GM21786 (cell line): ENCODE measurements around the gene IL27RA.

Experiments
- ATAC-seq: cut with Tn5 transposase; IDR thresholded peaks from one replicate; pipeline ENCODE4 v1.9.1; 2021; ENCODE audit not compliant: unreplicated experiment

Gene IL27RA

DNA sequence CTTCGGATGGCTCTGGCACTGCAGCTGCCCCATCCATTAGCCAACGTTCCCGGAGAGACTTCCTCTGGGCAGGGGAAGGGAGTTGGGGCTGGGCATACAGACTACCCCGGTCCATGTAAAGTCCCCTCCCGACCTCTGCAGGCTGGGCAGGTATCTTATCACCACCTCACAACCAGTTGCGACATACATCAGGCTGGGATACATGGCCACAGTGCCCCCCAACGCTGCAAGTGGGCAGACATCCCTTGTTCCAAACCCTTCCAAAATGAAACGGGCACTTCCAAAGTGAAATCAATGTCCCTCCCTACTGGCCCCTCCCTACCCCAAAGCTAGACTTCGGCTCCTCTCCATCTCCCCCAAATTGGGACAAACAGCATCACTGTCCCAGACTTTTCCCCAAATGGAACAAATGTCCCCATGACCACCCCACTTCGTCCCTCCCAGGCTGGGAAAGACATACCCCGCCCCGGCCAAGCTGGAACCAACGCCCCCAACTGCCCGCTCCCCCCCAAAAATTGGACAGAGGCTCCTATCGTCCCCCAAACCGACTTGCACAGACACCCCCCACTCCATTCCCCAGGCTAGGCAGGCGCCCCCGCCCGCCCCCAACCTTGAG lies 25.3 kb downstream of the IL27RA start:
- ATAC-seq: no peak

DNA sequence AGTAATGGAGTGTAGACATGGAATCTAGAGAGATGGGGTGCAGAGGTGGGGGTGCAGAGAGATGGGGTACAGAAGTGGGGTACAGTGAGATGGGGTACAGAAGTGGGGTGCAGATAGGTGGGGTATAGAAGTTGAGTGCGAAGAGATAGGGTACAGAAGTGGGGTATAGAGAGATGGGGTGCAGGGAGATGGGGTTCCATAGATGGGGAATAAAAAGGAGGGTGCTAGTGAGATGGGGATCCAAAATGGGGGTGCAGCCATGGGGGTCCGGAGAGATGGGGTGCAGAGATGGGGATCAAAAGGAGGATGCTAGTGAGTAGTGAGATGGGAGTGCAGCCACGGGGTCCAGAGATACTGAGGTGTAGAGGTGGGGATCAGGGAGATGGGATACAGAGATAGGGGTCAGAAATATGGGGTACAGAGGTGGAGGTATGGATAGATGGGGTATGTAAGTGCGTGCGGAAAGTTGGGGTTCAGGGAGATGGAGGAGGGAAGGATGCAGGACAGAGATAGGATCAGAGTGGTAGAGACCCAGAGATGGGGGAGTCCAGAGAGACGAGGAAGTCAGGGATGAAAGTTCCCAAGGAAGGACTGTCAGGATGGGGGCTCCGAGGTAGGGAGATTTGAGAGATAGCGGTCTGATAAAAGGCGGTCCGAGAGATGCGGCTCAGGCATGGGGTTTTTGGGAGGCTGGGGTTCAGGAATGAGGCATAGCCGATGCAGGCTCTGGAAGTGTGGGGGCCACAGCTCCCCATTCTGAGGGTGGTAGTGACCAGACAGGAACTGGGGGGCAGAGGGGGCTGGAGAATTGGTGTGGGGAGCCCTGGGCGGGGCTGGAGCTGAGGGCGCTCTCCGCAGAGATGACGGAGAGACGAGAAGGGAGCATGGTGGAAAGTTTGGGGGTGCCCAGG lies 26.9 kb downstream of the IL27RA start:
- ATAC-seq: no peak

DNA sequence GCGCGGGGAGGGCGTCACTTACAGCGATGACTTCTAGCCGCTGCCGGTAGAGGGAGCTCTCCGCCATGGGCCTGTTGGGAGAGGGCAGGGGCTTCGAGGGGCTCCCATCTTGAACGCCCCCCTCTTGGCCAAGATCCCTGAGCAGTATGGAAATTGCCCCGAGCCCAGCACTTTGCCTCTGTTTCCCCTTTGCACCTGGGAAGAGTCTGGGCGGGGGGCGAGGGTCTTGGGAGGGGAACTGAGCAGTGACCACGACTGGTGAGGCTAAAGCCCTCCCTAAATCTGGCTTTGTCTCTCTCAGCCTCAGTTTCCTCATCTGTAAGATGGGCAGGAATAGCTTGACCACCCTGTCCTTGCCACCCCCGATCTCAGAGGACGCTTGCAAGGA lies 27.5 kb downstream of the IL27RA start:
- no peak for ATAC-seq

DNA sequence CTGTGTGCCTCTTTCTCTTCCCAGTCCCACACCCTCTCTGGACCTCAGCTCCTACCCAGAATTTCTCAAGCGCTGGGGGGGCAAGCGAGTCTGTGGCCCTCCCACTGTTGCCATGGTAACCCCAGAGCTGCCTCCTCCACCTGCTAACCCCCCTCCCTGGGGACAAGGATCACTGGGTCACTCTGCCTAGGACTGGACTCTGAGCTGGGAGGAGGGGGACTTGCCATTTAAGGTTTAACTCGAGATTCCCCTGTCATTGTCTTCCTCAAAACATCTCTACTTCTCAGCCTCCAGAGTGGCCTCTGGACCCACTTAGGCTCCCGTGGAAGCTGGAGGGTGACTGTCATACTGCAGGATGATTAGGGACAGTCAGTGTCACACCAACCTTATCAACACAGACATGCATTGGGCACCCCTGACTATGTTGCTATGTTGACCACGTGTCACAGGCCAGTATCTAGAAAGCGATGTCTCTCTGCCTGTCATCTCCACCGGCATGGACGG lies 28.1 kb downstream of the IL27RA start:
- ATAC-seq: no peak

DNA sequence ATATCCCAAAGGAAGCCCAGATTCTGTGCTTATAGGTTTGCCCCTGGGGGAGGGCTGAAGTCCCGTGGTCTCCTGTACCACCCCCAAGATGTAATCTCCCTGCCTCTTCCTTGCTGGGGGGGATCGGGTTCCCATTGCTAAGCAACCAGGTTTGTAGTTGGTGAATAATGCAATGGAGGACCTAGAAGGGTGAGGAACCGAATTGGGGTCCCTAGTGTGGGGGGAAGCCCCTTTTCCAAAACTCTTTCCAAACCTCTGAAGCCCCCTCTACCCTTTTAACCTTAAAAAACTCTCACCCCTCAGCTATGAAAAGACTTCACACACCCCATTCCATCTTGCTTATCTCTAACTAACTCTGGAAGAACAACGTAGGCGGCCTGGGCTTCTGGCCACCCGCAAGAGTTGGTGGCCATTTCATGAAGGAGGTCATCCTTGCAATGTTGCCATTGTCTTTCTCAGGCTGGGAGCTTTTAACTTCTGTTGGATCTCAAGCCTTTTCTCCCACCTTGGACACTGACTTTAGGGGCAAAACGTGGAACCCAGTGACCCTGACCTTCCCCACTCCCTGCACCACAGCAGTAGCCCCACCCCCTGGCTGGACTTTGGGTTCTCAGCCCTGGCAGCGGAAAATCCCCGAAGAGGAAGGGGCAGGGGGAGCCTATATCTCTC lies 29.7 kb downstream of the IL27RA start:
- no peak for ATAC-seq

DNA sequence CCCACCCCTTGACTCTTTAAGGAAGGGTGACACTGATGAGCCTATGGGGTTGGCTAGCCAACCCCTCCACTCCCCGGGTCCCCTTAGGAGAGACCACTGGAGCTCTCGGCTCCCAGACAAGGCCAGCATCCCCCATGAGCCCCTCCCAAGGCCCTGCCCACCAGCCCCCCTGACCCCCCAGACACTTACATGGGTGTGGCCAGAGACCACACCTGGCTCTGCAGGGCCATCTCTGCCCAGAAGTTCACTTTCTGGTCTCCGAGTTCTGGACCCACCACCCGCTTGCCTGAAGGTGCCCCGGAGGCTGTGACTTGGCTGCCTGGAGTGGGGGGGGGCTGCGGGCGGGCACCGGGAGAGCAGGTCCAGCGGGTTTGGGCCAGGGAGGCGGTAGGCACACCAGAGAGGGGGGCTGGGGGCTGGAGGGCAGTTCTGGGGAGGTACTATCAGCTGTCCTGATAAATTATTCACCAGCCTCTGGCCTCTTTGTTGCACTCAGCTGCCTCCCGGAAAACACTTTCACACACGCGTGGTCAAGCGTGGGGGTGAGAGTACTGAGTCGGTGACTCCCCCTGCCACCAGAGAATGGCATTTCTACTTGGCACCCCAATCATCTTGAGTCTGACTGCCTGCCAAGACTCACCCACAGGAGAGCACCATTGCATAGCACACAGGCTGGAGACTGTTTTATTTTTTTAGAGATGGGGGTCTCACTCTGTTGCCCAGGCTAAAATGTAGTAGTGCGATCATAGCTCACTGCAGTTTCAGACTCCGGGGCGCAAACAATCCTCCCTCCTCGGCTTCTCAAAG lies 30.4 kb downstream of the IL27RA start, which contains the start of gene PALM3:
Gene PALM3, minus strand, starts transcription at position 326 of the 807 bp plus-strand sequence. Its CDS starts 96 bp downstream, at position 230.
- ATAC-seq: no peak

DNA sequence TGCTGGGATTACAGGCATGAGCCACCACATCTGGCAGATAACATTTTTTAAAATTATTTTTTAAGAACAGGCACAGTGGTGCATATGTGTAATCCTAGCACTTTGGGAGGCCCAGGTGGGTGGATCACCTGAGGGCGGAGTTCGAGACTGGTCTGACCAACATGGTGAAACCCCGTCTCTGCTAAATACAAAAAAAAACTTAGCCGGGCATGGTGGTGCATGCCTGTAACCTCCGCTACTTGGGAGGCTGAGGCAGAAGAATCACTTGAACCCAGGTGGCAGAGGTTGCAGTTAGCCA lies 30.9 kb downstream of the IL27RA start:
- ATAC-seq: no peak

DNA sequence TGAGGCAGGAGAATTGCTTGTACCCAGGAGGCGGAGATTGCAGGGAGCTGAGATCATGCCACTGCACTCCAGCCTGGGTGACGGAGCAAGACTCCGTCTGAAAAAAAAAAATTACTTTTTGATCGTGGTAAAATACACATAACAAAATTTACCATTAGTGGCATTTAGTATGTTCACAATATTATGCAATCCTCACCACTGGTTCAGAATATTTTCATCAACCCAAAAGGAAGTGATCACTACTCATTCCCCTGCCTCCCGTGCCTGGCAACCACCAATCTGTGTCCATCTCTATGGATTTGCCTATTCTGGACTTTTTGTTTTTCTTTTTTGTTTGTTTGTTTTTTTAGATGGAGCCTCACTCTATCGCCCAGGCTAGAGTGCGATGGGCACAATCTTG lies 31.5 kb downstream of the IL27RA start:
- no peak for ATAC-seq

DNA sequence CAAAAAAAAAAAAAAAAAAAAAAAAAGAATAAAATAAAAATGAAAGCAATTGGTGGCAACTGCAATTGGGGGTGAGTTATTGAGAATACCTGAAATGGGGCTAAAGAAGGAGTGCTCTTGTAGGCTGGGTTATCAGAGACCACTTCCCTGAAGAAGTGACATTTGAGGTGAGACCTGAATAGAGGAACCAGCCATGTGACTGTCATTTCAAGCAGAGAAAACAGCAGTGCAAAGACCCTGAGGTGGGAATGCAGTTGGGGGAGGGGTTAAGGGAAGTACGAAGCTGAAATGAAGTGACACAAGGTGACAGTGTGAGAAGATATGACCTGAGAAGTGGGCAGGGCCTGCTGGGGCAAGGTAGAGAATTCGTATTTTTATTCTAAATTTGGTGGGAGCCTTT lies 34.6 kb downstream of the IL27RA start:
- ATAC-seq: no peak

DNA sequence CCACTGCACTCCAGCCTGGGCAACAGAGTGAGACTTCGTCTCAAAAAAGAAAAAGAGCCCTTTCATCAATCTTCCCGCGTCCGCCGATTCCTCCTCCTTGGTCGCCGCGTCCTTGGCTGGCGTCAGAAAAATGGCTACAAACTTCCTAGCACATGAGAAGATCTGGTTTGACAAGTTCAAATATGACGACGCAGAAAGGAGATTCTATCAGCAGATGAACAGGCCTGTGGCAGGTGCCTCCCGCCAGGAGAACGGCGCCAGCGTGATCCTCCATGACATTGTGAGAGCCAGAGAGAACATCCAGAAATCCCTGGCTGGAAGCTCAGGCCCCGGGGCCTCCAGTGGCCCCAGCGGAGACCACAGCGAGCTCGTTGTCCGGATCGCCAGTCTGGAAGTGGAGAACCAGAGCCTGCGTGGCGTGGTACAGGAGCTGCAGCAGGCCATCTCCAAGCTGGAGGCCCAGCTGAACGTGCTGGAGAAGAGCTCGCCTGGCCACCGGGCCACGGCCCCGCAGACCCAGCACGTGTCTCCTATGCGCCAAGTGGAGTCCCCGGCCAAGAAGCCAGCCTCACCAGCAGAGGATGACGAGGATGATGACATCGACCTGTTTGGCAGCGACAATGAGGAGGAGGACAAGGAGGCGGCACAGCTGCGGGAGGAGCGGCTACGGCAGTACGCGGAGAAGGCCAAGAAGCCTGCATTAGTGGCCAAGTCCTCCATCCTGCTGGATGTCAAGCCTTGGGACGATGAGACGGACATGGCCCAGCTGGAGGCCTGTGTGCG lies 38.9 kb downstream of the IL27RA start:
- ATAC-seq: no peak

DNA sequence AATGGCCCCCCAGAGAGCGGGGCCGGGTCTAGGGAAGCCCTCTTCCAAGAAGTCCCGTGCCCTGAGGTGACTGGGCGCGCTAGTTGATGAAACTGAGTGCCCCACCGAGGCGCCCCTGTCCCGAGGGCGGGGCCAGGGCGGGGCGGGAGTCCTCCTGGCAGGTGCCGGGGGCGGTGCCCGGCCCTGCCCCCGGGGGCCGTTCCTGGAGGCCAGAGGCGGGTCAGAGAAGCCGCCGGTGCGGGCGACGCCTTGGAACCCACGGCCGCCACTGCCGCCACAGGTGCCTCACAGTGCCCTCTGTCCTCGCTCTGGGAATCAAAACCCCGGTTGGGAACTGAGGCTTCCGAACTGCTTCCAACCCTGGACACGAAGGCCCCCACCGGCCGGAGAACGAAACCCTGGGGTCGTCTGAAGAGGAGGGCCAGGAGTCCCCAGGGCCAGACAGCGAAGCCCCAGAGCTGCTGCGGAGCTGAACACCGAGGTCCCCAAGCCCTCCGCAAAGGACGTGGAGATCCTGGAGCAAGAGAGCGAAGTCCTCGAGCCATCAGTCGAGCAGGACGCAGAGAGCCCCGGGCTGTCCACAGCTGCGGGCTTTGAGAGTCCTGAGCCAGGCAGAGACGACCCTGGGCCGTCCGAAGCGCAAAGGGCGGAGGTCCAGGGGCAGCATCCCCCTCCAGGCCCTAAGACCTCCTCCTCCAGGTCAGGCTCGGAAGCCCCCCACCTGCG lies 41.1 kb downstream of the IL27RA start, which contains the start of gene MISP3:
Gene MISP3, plus strand, starts transcription at position 252 of the 726 bp plus-strand sequence. CDS start 524 bp downstream, outside the sequence.
- ATAC-seq: no peak

DNA sequence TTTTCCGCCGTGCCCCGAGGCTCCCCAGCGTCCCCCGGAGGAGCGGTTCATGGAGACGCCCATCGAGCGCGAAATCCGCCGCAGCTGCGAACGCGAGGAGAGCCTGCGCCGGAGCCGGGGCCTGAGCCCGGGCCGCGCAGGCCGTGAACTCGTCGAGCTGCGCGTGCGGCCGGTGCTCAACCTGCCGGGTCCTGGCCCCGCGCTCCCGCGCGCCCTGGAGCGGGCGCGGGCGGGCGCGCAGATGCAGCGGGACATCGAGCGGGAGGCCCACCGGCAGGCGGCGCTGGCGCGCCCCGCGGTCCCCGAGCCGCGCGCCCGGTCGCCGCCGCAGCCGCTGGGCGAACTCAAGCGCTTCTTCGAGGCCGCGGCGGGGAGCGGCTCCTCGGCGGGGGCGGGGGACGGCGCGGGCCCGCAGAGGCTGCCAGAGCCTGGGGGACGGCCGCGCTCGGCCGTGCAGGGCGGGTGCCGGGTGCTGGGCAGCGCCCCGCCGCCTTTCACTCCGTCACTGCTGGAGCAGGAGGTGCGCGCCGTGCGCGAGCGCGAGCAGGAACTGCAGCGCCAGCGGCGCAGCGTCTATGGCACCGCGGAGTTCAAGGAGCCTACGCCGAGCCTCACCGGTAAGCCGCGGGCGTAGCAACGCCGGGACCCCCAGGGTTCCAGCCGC lies 41.8 kb downstream of the IL27RA start:
- no peak for ATAC-seq

DNA sequence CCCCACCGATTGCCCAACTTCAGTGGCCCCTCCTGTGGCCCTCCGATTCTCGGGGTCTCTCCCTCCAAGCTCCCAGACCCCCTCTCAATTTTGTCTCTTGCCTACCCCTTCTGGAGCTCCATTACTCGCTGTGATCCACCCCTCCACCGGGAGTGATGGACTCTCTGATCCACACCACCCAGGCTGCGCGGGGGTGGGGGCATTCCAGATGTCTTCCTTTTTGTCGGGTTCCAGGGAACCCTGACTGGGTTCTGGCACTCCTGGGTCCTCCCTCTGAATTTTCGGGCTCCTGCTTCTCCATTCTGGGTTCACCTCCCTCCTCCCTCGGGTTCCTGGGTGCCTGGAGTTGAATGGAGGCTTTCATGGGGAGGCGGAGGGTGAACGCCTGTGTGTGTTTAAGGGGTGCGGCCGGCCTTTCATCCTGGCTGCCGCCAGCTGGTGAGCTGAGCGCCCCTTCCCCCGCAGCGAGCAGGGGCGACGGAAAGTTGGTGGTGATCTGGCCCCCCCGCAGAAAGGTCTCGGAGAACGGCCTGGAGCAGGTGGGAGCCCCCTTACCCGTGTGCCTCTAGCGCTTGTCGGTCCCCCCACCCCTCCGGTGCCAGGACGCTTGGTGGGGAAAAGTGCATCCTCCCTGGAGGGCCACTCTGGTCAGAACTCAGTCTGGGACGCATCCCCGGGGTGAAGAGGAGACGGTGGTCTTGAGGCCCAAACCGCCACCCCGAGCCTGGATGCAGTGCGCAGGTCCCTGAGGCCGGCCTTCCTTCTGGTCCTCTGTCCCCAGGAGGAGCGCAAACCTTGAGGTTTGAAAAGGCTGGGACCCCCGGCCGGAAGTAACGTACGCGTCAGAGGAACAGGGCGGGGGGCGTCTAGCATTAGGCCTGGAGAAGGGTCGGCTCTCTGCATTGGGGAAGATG lies 42.6 kb downstream of the IL27RA start:
- ATAC-seq: no peak

DNA sequence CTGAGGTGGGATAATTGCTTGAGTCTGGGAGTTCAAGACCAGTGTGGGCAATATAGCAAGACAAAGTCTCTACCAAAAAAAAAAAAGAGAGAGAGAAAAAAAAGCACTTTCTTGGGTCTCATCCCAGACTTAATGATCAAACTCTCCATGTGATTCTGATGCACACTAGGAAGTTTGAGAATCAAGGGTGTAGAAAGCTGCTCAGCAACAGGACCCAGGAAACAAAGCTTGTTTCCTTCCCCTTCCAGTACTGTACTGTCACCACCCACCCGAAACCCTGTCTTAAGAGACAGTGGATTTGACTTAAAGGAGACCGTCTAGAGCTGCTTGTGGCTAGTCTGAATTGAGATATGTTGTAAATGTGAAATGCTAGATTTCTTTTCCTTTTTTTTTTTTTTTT lies 46.8 kb downstream of the IL27RA start:
- no peak for ATAC-seq

DNA sequence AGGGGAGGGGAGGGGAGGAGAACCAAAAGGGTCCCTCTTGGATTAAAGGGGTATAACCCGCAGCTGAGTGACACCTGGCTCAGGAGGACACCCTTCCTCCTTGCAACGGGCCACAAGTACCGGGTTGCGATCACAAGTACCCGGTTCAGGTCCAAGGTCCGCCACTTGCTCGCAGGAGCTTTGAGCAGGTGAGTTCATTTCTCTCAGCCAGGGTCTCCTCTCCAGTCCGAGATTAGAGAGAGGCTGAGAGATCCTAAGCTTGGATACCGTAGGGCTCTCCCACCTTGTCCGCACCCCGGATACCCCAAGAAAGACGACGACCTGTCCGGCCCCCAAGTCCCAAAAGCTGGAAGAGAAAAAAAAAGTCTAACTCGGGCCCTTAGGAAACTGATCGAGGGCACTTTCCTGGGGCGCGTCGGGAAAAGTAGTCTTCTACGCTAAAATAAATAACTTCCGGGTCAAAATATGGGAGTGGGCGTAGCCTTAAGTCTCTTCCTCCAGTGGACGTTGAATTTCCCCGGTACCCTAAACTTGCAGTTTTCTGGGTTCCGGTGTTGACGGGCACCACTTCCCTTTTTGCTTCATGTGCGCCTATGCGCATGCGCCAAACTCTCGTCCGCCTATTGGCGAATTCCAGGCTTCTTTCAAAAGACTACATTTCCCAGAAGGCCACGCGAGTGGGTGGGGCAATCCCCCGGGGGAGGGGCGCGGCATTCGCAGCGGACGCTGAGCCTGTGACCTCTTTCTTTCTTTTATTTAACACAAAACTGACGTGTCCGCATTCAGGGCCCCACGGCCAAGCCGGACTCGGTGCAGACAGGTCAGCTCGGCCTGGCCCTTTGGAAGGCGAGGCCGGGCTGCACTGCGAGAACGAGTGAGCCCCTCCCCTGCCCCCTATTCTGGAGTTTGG lies 49.6 kb downstream of the IL27RA start:
- ATAC-seq: peak; percentile 88

DNA sequence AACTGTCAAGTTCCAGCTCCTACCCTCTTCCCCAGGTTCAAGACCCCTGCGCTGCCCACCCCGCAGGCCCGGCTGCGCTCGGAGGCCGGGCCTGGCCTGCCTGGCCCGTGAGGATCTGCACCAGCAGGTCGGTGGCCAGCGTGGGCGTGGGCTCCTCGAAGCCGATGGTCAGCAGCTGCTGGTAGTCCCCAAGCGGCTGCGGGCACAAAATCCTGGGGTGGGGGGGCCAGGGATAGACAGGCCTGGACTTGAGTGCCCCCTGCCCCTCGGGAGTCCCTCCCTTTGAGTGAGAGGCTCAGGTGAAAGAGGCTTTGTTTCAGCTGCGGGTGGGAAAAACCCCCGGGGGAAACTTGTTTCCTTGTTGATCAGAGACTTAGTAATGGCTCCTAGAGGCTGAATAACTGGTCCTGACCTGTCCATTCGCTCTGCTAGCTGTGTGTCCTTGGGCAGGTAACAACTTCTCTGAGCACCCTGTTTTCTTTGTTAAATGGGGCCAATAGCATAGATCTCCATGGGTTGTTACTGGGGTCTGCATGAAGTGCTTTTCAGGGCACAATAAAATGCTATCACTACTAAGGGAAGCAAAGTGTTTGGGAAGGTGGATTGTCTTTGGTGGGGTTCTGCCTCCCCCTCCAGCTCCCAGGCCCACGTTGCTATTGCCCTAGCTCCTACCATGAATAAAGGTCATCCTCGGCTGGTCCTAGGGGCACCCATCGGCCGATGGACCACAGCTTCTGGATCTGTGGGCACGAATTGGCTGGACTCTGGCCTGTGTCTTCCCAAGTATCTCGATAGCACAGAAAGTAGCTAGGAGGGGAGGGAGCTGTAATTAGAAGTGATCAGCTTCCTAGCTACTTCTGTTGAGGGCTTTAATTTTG lies 50.5 kb downstream of the IL27RA start:
- peak; percentile 9 for ATAC-seq
